Neural cell (in vitro differentiated cells): Measurements from ENCODE around the gene ERC2.

Experiments
- CTCF ChIP-seq: fragments of 450-650 bp; IDR thresholded peaks from 2 replicates; pipeline ENCODE4 v1.5.1; 2014; ENCODE audit warnings: antibody characterized with exemption, mild to moderate bottlenecking, moderate library complexity; ENCODE audit not compliant: poor library complexity, severe bottlenecking
- EP300 ChIP-seq: fragments of 450-650 bp; conservative IDR thresholded peaks from 2 replicates; pipeline ENCODE4 v1.6.1; 2014; ENCODE audit warnings: antibody characterized with exemption, mild to moderate bottlenecking, moderate library complexity; ENCODE audit not compliant: poor library complexity, severe bottlenecking
- EZH2 ChIP-seq: fragments of 200-600, 300-800 bp; shearing (Covaris generic), sonication (generic); IDR thresholded peaks from 2 replicates; pipeline ENCODE4 v1.6.1; 2014; ENCODE audit warnings: antibody characterized with exemption, low read length, borderline replicate concordance, mild to moderate bottlenecking; ENCODE audit not compliant: insufficient read depth, poor library complexity, severe bottlenecking
- POLR2AphosphoS5 ChIP-seq: IDR thresholded peaks from 2 replicates; pipeline ENCODE4 v1.6.1; 2012
- TAF1 ChIP-seq: IDR thresholded peaks from 2 replicates; pipeline ENCODE4 v1.6.1; 2012; ENCODE audit warnings: low read depth

GRCh38 chr3:55911266-55911665, 557.0 kb downstream of the ERC2 start:
- TF ChIP-seq EP300 (no peak), POLR2AphosphoS5 (no peak), CTCF (no peak), EZH2 (no peak), TAF1 (no peak)
